HG02610 (cell line): ENCODE measurements around the gene SKAP1.
"Not testable (repeated sequence)": the region's sequence is repeated elsewhere in the genome, so short reads cannot be mapped to it uniquely, and the experiment has no call there.

ENCODE experiments used
- ATAC-seq: cut with Tn5 transposase; IDR thresholded peaks from one replicate; pipeline ENCODE4 v1.9.1; 2021; ENCODE audit warnings: mild to moderate bottlenecking, moderate library complexity; ENCODE audit not compliant: unreplicated experiment

Gene SKAP1

GRCh38 chr17:48225725-48226567, 204.1 kb downstream of the SKAP1 start:
- ATAC-seq: no peak

GRCh38 chr17:48223945-48224344, 206.1 kb downstream of the SKAP1 start:
- ATAC-seq: no peak

GRCh38 chr17:48219617-48220016, 210.4 kb downstream of the SKAP1 start:
- ATAC-seq: no peak

GRCh38 chr17:48215583-48216139, 214.4 kb downstream of the SKAP1 start:
- ATAC-seq: no peak

- no peak for ATAC-seq
Observed at GRCh38 chr17:48213797-48214196, 216.2 kb downstream of the SKAP1 start.

GRCh38 chr17:48211787-48212186, 218.2 kb downstream of the SKAP1 start:
- no peak for ATAC-seq

GRCh38 chr17:48211011-48211410, 219.0 kb downstream of the SKAP1 start:
- no peak for ATAC-seq

GRCh38 chr17:48209973-48210372, 220.0 kb downstream of the SKAP1 start:
- ATAC-seq: no peak

- ATAC-seq: no peak
Observed at GRCh38 chr17:48207776-48208544, 222.1 kb downstream of the SKAP1 start.

- not testable (repeated sequence) for ATAC-seq
Observed at GRCh38 chr17:48207036-48207435, 223.0 kb downstream of the SKAP1 start.

GRCh38 chr17:48202959-48203358, 227.1 kb downstream of the SKAP1 start:
- ATAC-seq: no peak

- ATAC-seq: no peak
Observed at GRCh38 chr17:48198950-48199541, 231.0 kb downstream of the SKAP1 start.

- no peak for ATAC-seq
Observed at GRCh38 chr17:48195910-48196309, 234.1 kb downstream of the SKAP1 start.

- no peak for ATAC-seq
Observed at GRCh38 chr17:48194097-48194550, 235.9 kb downstream of the SKAP1 start.

- no peak for ATAC-seq
Observed at GRCh38 chr17:48192321-48192731, 237.7 kb downstream of the SKAP1 start.

- no peak for ATAC-seq
Observed at GRCh38 chr17:48191362-48191761, 238.7 kb downstream of the SKAP1 start.

- ATAC-seq: no peak
Observed at GRCh38 chr17:48190871-48191270, 239.1 kb downstream of the SKAP1 start.

GRCh38 chr17:48187872-48188608, 242.0 kb downstream of the SKAP1 start:
- ATAC-seq: no peak

- not testable (repeated sequence) for ATAC-seq
Observed at GRCh38 chr17:48186317-48186716, 243.7 kb downstream of the SKAP1 start.

GRCh38 chr17:48184721-48185120, 245.3 kb downstream of the SKAP1 start:
- no peak for ATAC-seq

GRCh38 chr17:48181653-48182052, 248.4 kb downstream of the SKAP1 start:
- ATAC-seq: no peak
